IMR-90 (cell line): ENCODE measurements around the gene CDC42EP4. TPM values are rescaled to one million over a fixed set of nuclear protein-coding genes. Genes with fewer than 3 reads are reported as not detected.
A peak's percentile ranks its signal among the peaks of the same experiment; 100 is the strongest.

Experiments
- ATAC-seq: fragments of 200-7000 bp; cut with Tn5 transposase; 2 replicates; pipeline ENCODE4 v1.9.1; 2020; ENCODE audit warnings: low read depth, mild to moderate bottlenecking, moderate library complexity
- BruUV-seq: library from RNA; stranded (reverse); fragments of 400-500 nt; replicated peaks from 2 replicates; lab custom pipeline; 2021; lab: Mats Ljungman, UMichigan
- CTCF ChIA-PET: fragments of 300-600 bp; formaldehyde crosslinking; extraction: SDS; loops from one replicate; lab custom pipeline; 2021; ENCODE audit warnings: antibody characterized with exemption; lab: Yijun Ruan, JAX
- POLR2A ChIA-PET: fragments of 300-600 bp; sonication (Branson Sonifier 250); formaldehyde crosslinking; loops from one replicate; lab custom pipeline; 2022; ENCODE audit warnings: antibody characterized with exemption; ENCODE audit not compliant: unreplicated experiment; lab: Charles Lee
- DNase-seq: peaks from one replicate; pipeline ENCODE4 v3.0.0; 2013
- H2AFZ ChIP-seq: replicated peaks from 2 replicates; pipeline ENCODE3; 2013; ENCODE audit warnings: low read length, mild to moderate bottlenecking; ENCODE audit not compliant: poor library complexity
- H2AK5ac ChIP-seq: 2 replicates; pipeline ENCODE4 v1.6.1; 2013; ENCODE audit warnings: low read depth, low read length, inconsistent platforms
- H2AK9ac ChIP-seq: replicated peaks from 2 replicates; pipeline ENCODE3; 2013; ENCODE audit warnings: mild to moderate bottlenecking, low read depth, low read length, moderate library complexity; ENCODE audit not compliant: poor library complexity
- H2BK120ac ChIP-seq: 2 replicates; pipeline ENCODE4 v1.6.1; 2013; ENCODE audit warnings: low read depth, low read length, inconsistent platforms
- H2BK15ac ChIP-seq: 3 replicates; pipeline ENCODE4 v1.6.1; 2013; ENCODE audit warnings: low read depth, low read length, inconsistent platforms
- H2BK20ac ChIP-seq: 2 replicates; pipeline ENCODE4 v1.6.1; 2013; ENCODE audit warnings: low read depth, mild to moderate bottlenecking, inconsistent platforms, low read length, moderate library complexity
- H2BK5ac ChIP-seq: 2 replicates; pipeline ENCODE4 v1.6.1; 2013; ENCODE audit warnings: mild to moderate bottlenecking, low read depth, low read length, inconsistent platforms; ENCODE audit not compliant: poor library complexity, severe bottlenecking
- H3K14ac ChIP-seq: replicated peaks from 2 replicates; pipeline ENCODE4 v1.6.1; 2013; ENCODE audit warnings: low read depth, low read length, inconsistent platforms
- H3K18ac ChIP-seq: 2 replicates; pipeline ENCODE4 v1.6.1; 2013; ENCODE audit warnings: low read depth, low read length, control low read depth
- H3K23ac ChIP-seq: 2 replicates; pipeline ENCODE4 v1.6.1; 2013; ENCODE audit warnings: low read depth, low read length, inconsistent platforms
- H3K27ac ChIP-seq: 2 replicates; pipeline ENCODE4 v1.5.1; 2013; ENCODE audit warnings: mild to moderate bottlenecking, control low read depth, low read length; ENCODE audit not compliant: insufficient read depth
- H3K27me3 ChIP-seq: 2 replicates; pipeline ENCODE4 v1.6.1; 2013; ENCODE audit warnings: low read length; ENCODE audit not compliant: control insufficient read depth, insufficient read depth
- H3K36me3 ChIP-seq: 2 replicates; pipeline ENCODE4 v1.6.1; 2013; ENCODE audit warnings: low read length, mixed read lengths; ENCODE audit not compliant: control insufficient read depth, insufficient read depth
- H3K4ac ChIP-seq: 2 replicates; pipeline ENCODE4 v1.6.1; 2013; ENCODE audit warnings: low read depth, low read length, inconsistent platforms
- H3K4me1 ChIP-seq: 2 replicates; pipeline ENCODE4 v1.6.1; 2013; ENCODE audit warnings: low read length, mixed read lengths; ENCODE audit not compliant: control insufficient read depth, insufficient read depth
- H3K4me2 ChIP-seq: 2 replicates; pipeline ENCODE4 v1.6.1; 2013; ENCODE audit warnings: low read depth, mild to moderate bottlenecking, control low read depth, low read length, moderate library complexity
- H3K4me3 ChIP-seq: 2 replicates; pipeline ENCODE4 v1.5.1; 2013; ENCODE audit warnings: low read depth, mild to moderate bottlenecking, control low read depth, low read length, moderate library complexity; ENCODE audit not compliant: insufficient read depth
- H3K56ac ChIP-seq: 2 replicates; pipeline ENCODE4 v1.6.1; 2013; ENCODE audit warnings: low read length, inconsistent platforms; ENCODE audit not compliant: insufficient read depth; ENCODE audit errors: extremely low read depth
- H3K79me1 ChIP-seq, 2 experiments: 2 replicates each; pipeline ENCODE4 v1.6.1; 2013; ENCODE audit warnings: low read length in 2 of 2, inconsistent platforms in 1 of 2, low read depth in 1 of 2
- H3K9ac ChIP-seq: 2 replicates; pipeline ENCODE4 v1.6.1; 2013; ENCODE audit warnings: low read depth, low read length, control low read depth
- H3K9me1 ChIP-seq: 2 replicates; pipeline ENCODE4 v1.6.1; 2013; ENCODE audit warnings: low read length, inconsistent platforms; ENCODE audit not compliant: insufficient read depth
- H3K9me3 ChIP-seq: 2 replicates; pipeline ENCODE4 v1.6.1; 2013; ENCODE audit warnings: low read length; ENCODE audit not compliant: control insufficient read depth, insufficient read depth
- H4K20me1 ChIP-seq: 2 replicates; pipeline ENCODE4 v1.6.1; 2013; ENCODE audit warnings: low read length, inconsistent platforms; ENCODE audit not compliant: insufficient read depth
- H4K5ac ChIP-seq: 2 replicates; pipeline ENCODE4 v1.6.1; 2013; ENCODE audit warnings: mild to moderate bottlenecking, low read depth, low read length, control low read depth
- H4K8ac ChIP-seq, 2 experiments: 2 replicates each; pipeline ENCODE4 v1.6.1; 2013; ENCODE audit warnings: low read depth in 2 of 2, low read length in 2 of 2, control low read depth in 1 of 2, inconsistent platforms in 1 of 2
- H4K91ac ChIP-seq: 2 replicates; pipeline ENCODE4 v1.6.1; 2013; ENCODE audit warnings: low read depth, low read length, inconsistent platforms; ENCODE audit not compliant: insufficient read depth
- FOS ChIP-seq: fragments of 150-350 bp; IDR thresholded peaks from 2 replicates; pipeline ENCODE4 v1.6.1; 2016; ENCODE audit warnings: low read depth, low read length
- MAFK ChIP-seq: IDR thresholded peaks from 2 replicates; pipeline ENCODE4 v1.6.1; 2012; ENCODE audit warnings: low read depth, low read length, improper control_type of control experiment
- MAZ ChIP-seq: IDR thresholded peaks from 2 replicates; pipeline ENCODE4 v1.6.1; 2012; ENCODE audit warnings: low read depth, mild to moderate bottlenecking, low read length, improper control_type of control experiment, moderate library complexity, borderline replicate concordance
- MXI1 ChIP-seq: IDR thresholded peaks from 2 replicates; pipeline ENCODE4 v1.6.1; 2012; ENCODE audit warnings: low read depth, mild to moderate bottlenecking, low read length, moderate library complexity, borderline replicate concordance
- NFE2L2 ChIP-seq: fragments of 150-350 bp; IDR thresholded peaks from 2 replicates; pipeline ENCODE4 v1.6.1; 2016; ENCODE audit warnings: low read depth, mild to moderate bottlenecking, low read length
- RAD21 ChIP-seq: IDR thresholded peaks from 2 replicates; pipeline ENCODE4 v1.6.1; 2012; ENCODE audit warnings: low read length, improper control_type of control experiment
- RCOR1 ChIP-seq: IDR thresholded peaks from 2 replicates; pipeline ENCODE4 v1.6.1; 2012; ENCODE audit warnings: mild to moderate bottlenecking, low read length, improper control_type of control experiment; ENCODE audit not compliant: insufficient replicate concordance
- WGBS, 2 experiments: methylation state at CpG; one replicate each; pipeline versions ENCODE4 v1.1.5 to v1.1.7; 2013; ENCODE audit warnings: missing lambda C conversion rate in 2 of 2; ENCODE audit not compliant: insufficient read length in 1 of 2; ENCODE audit errors: extremely low coverage in 2 of 2; 5-methylcytosine and 5-hydroxymethylcytosine counted together
- dilution Hi-C: fragments of 300-500 bp; cut with HindIII; formaldehyde crosslinking; loops from one replicate; pipeline ENCODE4 v1.14.3; 2018; ENCODE audit warnings: low sequenced_read_pairs; ENCODE audit not compliant: unreplicated experiment
- in situ Hi-C: fragments of 300-500 bp; cut with MboI; formaldehyde crosslinking; loops from 3 replicates; pipeline ENCODE4 v1.14.3; 2019; ENCODE audit warnings: low sequenced_read_pairs, inconsistent platforms, mixed read lengths
- intact Hi-C: fragments of 100-400 bp; cut with micrococcal nuclease; formaldehyde crosslinking; loops from 2 replicates; pipeline ENCODE4 v1.10.0; 2022
- polyA plus RNA-seq, 3 experiments: library from polyadenylated mRNA; depleted of rRNA; stranded (reverse); fragments of >200 nt; gene quantifications; 2 replicates each; pipeline ENCODE4 v1.2.3, GENCODE V29; 2012; ENCODE audit warnings: low replicate concordance in 1 of 3
- total RNA-seq: library from RNA; depleted of rRNA; stranded (reverse); fragments of >200 nt; gene quantifications from 2 replicates; pipeline ENCODE4 v1.2.3, GENCODE V29; 2012
- TF ChIP-seq, protein P1 (sequence below): conservative IDR thresholded peaks from 2 replicates; pipeline ENCODE4 v1.5.1; 2012; ENCODE audit warnings: mild to moderate bottlenecking, low read depth, low read length, improper control_type of control experiment
- TF ChIP-seq, protein P2 (sequence below): fragments of 150-350 bp; IDR thresholded peaks from 2 replicates; pipeline ENCODE4 v1.6.1; 2016; ENCODE audit warnings: low read depth, mild to moderate bottlenecking, low read length, moderate library complexity, borderline replicate concordance

The CDC42EP4 gene
- total and polyA plus RNA-seq, 2 of the 4 experiments (the other 2 are of a cell fraction) = 14.3 to 25.8 TPM

DNA sequence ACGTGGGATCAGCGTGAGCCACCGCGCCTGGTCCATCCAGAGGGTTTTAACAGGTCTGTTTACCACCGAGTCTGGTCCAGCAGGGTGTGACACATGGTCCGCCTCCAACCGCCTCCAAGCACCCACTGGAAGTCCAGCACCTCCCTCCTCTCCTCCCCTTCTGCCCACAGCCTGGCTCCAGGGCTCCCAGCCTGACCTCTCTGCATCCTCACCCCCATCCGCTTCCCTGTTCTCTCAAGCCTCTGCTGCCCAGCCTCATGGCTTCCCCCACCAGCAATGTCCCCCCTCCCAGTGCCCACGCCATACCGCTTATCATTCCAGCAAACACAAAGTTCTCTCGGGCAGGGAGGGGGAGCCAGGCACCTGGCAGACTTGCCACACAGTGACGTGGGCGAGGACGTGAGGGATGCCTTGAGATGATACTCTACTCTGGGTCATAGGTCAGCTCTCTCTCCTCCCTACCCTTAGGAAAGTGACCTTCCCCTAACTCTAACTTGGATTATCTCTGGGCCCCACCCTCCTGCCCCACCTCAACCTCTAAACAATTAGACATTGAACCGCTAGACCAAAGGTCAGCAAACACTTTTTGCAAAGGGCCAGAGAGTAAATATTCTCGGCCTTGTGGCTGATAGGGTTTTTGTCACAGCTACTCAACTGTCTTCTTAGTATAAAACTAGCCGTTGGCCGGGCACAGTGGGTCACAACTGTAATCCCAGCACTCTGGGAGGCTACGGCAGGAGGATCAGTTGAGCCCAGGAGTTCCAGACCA is 23.1 kb downstream of the CDC42EP4 start (continued):
- TF ChIP-seq, protein P1, sequence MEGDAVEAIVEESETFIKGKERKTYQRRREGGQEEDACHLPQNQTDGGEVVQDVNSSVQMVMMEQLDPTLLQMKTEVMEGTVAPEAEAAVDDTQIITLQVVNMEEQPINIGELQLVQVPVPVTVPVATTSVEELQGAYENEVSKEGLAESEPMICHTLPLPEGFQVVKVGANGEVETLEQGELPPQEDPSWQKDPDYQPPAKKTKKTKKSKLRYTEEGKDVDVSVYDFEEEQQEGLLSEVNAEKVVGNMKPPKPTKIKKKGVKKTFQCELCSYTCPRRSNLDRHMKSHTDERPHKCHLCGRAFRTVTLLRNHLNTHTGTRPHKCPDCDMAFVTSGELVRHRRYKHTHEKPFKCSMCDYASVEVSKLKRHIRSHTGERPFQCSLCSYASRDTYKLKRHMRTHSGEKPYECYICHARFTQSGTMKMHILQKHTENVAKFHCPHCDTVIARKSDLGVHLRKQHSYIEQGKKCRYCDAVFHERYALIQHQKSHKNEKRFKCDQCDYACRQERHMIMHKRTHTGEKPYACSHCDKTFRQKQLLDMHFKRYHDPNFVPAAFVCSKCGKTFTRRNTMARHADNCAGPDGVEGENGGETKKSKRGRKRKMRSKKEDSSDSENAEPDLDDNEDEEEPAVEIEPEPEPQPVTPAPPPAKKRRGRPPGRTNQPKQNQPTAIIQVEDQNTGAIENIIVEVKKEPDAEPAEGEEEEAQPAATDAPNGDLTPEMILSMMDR = no peak

DNA sequence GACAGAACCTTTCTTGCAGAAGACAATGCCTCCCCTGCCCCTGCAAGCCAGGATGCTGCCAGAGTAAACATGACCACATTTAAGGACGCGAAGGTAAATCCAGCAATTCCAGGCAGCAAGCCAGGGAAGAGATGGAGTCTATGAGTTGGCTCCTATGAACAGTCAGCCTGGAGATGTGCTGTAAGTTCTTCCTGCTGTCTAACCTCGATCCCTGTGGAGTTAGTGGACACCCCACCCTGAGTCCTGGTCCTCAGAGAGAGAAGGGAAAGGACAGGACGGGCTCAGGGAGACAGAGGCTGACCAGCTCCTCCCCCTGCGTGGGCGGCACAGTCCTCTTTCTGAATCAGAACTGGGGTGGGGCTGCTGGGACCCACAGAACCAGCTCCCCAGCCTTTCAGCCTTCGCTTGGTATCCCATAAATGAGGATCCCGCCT is 24.9 kb downstream of the CDC42EP4 start:
- Histone ChIP-seq H3K4me1 (peaks cover 33% of the 10 kb centered on the region), H2BK120ac (no peak overlapping the region), H3K9ac (no peak overlapping the region), H4K91ac (no peak overlapping the region), H3K23ac (0 out of 2 replicates have a peak overlapping the region, but pooled peaks have one; percentile 25), H2AK9ac (peak overlapping the region; percentile 60), H3K36me3 (peaks cover 37% of the 10 kb centered on the region), H4K5ac (no peak overlapping the region), H3K14ac (peak overlapping the region; percentile 19; the same call in 1 of the 2 replicates), H3K4me2 (no peak overlapping the region), H3K27ac (0 out of 2 replicates have a peak overlapping the region, but pooled peaks have one; percentile 10), H4K20me1 (peaks cover 74% of the 10 kb centered on the region), H3K18ac (no peak overlapping the region), H2BK15ac (no peak overlapping the region), H2AK5ac (0 out of 2 replicates have a peak overlapping the region, but pooled peaks have one; percentile 43), H3K4me3 (no peak overlapping the region), H3K27me3 (no peaks in the 10 kb centered on the region), H4K8ac (no peak overlapping the region), H2BK5ac (no peak overlapping the region), H2BK20ac (peak overlapping the region; percentile 35; the same call in 1 of the 2 replicates), H2AFZ (no peak overlapping the region), H3K4ac (peak overlapping the region; percentile 43; the same call in 1 of the 2 replicates), H3K79me1 (peaks cover 41 to 96% of the 10 kb centered on the region in 2 experiments), H3K9me1 (peaks cover 29% of the 10 kb centered on the region), H3K56ac (no peak overlapping the region), H3K9me3 (no peaks in the 10 kb centered on the region)
- intact Hi-C loops (no loop called here), dilution Hi-C loops (no loop called here), in situ Hi-C loops (no loop called here)
- no peak for ATAC-seq
- DNase-seq = peak; percentile 41
- no TSS peak for BruUV-seq
- POLR2A ChIA-PET = no interaction called here
- 100% methylated on average over 4 of the region's 8 CpGs; no CpG with 5 or more reads in 1 of the 2 experiments for WGBS, 2 experiments
- CTCF ChIA-PET = no interaction called here
- TF ChIP-seq NFE2L2 (no peak), MAFK (no peak), RCOR1 (no peak), MXI1 (no peak), MAZ (no peak), RAD21 (no peak), FOS (no peak)
- TF ChIP-seq, protein P1 = no peak
- TF ChIP-seq, protein P2, sequence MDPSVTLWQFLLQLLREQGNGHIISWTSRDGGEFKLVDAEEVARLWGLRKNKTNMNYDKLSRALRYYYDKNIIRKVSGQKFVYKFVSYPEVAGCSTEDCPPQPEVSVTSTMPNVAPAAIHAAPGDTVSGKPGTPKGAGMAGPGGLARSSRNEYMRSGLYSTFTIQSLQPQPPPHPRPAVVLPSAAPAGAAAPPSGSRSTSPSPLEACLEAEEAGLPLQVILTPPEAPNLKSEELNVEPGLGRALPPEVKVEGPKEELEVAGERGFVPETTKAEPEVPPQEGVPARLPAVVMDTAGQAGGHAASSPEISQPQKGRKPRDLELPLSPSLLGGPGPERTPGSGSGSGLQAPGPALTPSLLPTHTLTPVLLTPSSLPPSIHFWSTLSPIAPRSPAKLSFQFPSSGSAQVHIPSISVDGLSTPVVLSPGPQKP = no peak
